Measurements from ENCODE around the gene ADH7.
"Not testable (repeated sequence)": the region's sequence is repeated elsewhere in the genome, so short reads cannot be mapped to it uniquely, and the experiment has no call there.

- TF ChIP-seq SIN3A (IDR thresholded peaks at IDR 0.05; ENCODE audit: low read depth); REST (IDR thresholded peaks at IDR 0.05; ENCODE audit: low read depth); JUND (IDR thresholded peaks at IDR 0.05); YY1 (IDR thresholded peaks at IDR 0.05; ENCODE audit: extremely low read depth, insufficient replicate concordance, low read depth, low read length); POLR2AphosphoS5 (IDR thresholded peaks at IDR 0.05; ENCODE audit: low read depth, low read length); POLR2A (IDR thresholded peaks at IDR 0.05; ENCODE audit: borderline replicate concordance, extremely low read depth, insufficient read depth, insufficient read length); ZFX (IDR thresholded peaks at IDR 0.05); CEBPB (IDR thresholded peaks at IDR 0.05; ENCODE audit: low read depth); ZBTB33 (IDR thresholded peaks at IDR 0.05; ENCODE audit: extremely low read depth, insufficient replicate concordance, low read length); SP1 (IDR thresholded peaks at IDR 0.05; ENCODE audit: low read depth); EZH2 (IDR thresholded peaks at IDR 0.05): not testable (repeated sequence)
- TF ChIP-seq CTCF (IDR thresholded peaks at IDR 0.05 in 2 of 3, conservative IDR thresholded peaks at IDR 0.05 in 1 of 3; ENCODE audit: borderline replicate concordance in 1 of 3, insufficient read depth in 1 of 3, low read depth in 2 of 3, low read length in 2 of 3): peak; percentile 18 to 68 (median 52); a peak in 5 of 6 replicates
These were observed 57.8 kb downstream of the ADH7 start for GRCh38 chr4:99377341-99377740.

Data from HCT116 (cell line).